Measurements from ENCODE around the gene CDH8.
"Not testable (repeated sequence)": the region's sequence is repeated elsewhere in the genome, so short reads cannot be mapped to it uniquely, and the experiment has no call there.

Gene CDH8

GRCh38 chr16:61817583-61818278, 218.5 kb downstream of the CDH8 start:
- no peak for DNase-seq (ENCODE audit: insufficient read length, low spot score)
- no peak for FAIRE-seq
- TF ChIP-seq POLR2A (IDR thresholded peaks at IDR 0.05; ENCODE audit: low read depth, low read length) (no peak), TAF1 (IDR thresholded peaks at IDR 0.05; ENCODE audit: low read depth, low read length) (no peak), PAX5 (IDR thresholded peaks at IDR 0.05; ENCODE audit: insufficient read depth, low read length, severe bottlenecking) (no peak), POLR2AphosphoS5 (IDR thresholded peaks at IDR 0.05; ENCODE audit: low read depth, low read length) (no peak)

- FAIRE-seq: no peak
- DNase-seq (ENCODE audit: insufficient read length, low spot score): no peak
- TF ChIP-seq SPI1 (IDR thresholded peaks at IDR 0.05; ENCODE audit: low read depth, low read length): no peak
- TF ChIP-seq PAX5 (IDR thresholded peaks at IDR 0.05; ENCODE audit: insufficient read depth, low read length, severe bottlenecking): no peak
These were observed 221.4 kb downstream of the CDH8 start for GRCh38 chr16:61814726-61815347.

GRCh38 chr16:61813339-61813738, 222.9 kb downstream of the CDH8 start:
- TF ChIP-seq SPI1 (IDR thresholded peaks at IDR 0.05; ENCODE audit: low read depth, low read length): no peak
- TF ChIP-seq POU2F2 (IDR thresholded peaks at IDR 0.05; ENCODE audit: low read depth, low read length): no peak
- no peak for TF ChIP-seq POLR2A (IDR thresholded peaks at IDR 0.05; ENCODE audit: low read depth, low read length)
- no peak for TF ChIP-seq PAX5 (IDR thresholded peaks at IDR 0.05; ENCODE audit: insufficient read depth, low read length, severe bottlenecking)
- TF ChIP-seq POLR2AphosphoS5 (IDR thresholded peaks at IDR 0.05; ENCODE audit: low read depth, low read length): no peak
- TF ChIP-seq TAF1 (IDR thresholded peaks at IDR 0.05; ENCODE audit: low read depth, low read length): no peak
- DNase-seq (ENCODE audit: insufficient read length, low spot score) (no peak), FAIRE-seq (no peak)

GRCh38 chr16:61812251-61812650, 224.0 kb downstream of the CDH8 start:
- DNase-seq (ENCODE audit: insufficient read length, low spot score) (no peak), FAIRE-seq (no peak)
- TF ChIP-seq PAX5 (IDR thresholded peaks at IDR 0.05; ENCODE audit: insufficient read depth, low read length, severe bottlenecking): no peak
- no peak for TF ChIP-seq POU2F2 (IDR thresholded peaks at IDR 0.05; ENCODE audit: low read depth, low read length)
- TF ChIP-seq TAF1 (IDR thresholded peaks at IDR 0.05; ENCODE audit: low read depth, low read length): no peak
- no peak for TF ChIP-seq POLR2A (IDR thresholded peaks at IDR 0.05; ENCODE audit: low read depth, low read length)
- TF ChIP-seq SPI1 (IDR thresholded peaks at IDR 0.05; ENCODE audit: low read depth, low read length): no peak
- no peak for TF ChIP-seq POLR2AphosphoS5 (IDR thresholded peaks at IDR 0.05; ENCODE audit: low read depth, low read length)

GRCh38 chr16:61807551-61807950, 228.7 kb downstream of the CDH8 start:
- no peak for FAIRE-seq
- no peak for DNase-seq (ENCODE audit: insufficient read length, low spot score)
- TF ChIP-seq PAX5 (IDR thresholded peaks at IDR 0.05; ENCODE audit: insufficient read depth, low read length, severe bottlenecking) (no peak), POLR2A (IDR thresholded peaks at IDR 0.05; ENCODE audit: low read depth, low read length) (no peak), TAF1 (IDR thresholded peaks at IDR 0.05; ENCODE audit: low read depth, low read length) (no peak), SPI1 (IDR thresholded peaks at IDR 0.05; ENCODE audit: low read depth, low read length) (no peak), POLR2AphosphoS5 (IDR thresholded peaks at IDR 0.05; ENCODE audit: low read depth, low read length) (no peak), POU2F2 (IDR thresholded peaks at IDR 0.05; ENCODE audit: low read depth, low read length) (no peak)

GRCh38 chr16:61801217-61801616, 235.0 kb downstream of the CDH8 start:
- FAIRE-seq; DNase-seq (ENCODE audit: insufficient read length, low spot score): not testable (repeated sequence)

- TF ChIP-seq PAX5 (IDR thresholded peaks at IDR 0.05; ENCODE audit: insufficient read depth, low read length, severe bottlenecking): no peak
- TF ChIP-seq POLR2AphosphoS5 (IDR thresholded peaks at IDR 0.05; ENCODE audit: low read depth, low read length): no peak
- no peak for TF ChIP-seq POLR2A (IDR thresholded peaks at IDR 0.05; ENCODE audit: low read depth, low read length)
- no peak for TF ChIP-seq TAF1 (IDR thresholded peaks at IDR 0.05; ENCODE audit: low read depth, low read length)
- TF ChIP-seq POU2F2 (IDR thresholded peaks at IDR 0.05; ENCODE audit: low read depth, low read length): no peak
- TF ChIP-seq SPI1 (IDR thresholded peaks at IDR 0.05; ENCODE audit: low read depth, low read length): no peak
- FAIRE-seq: no peak
- DNase-seq (ENCODE audit: insufficient read length, low spot score): no peak
These were observed 237.5 kb downstream of the CDH8 start for GRCh38 chr16:61798741-61799140.

GRCh38 chr16:61797961-61798507, 238.2 kb downstream of the CDH8 start:
- FAIRE-seq: no peak

GRCh38 chr16:61797296-61797795, 238.9 kb downstream of the CDH8 start:
- DNase-seq (ENCODE audit: insufficient read length, low spot score) (no peak), FAIRE-seq (no peak)
- TF ChIP-seq TAF1 (IDR thresholded peaks at IDR 0.05; ENCODE audit: low read depth, low read length): no peak
- TF ChIP-seq POU2F2 (IDR thresholded peaks at IDR 0.05; ENCODE audit: low read depth, low read length): no peak
- TF ChIP-seq PAX5 (IDR thresholded peaks at IDR 0.05; ENCODE audit: insufficient read depth, low read length, severe bottlenecking): no peak
- TF ChIP-seq SPI1 (IDR thresholded peaks at IDR 0.05; ENCODE audit: low read depth, low read length): no peak
- no peak for TF ChIP-seq POLR2AphosphoS5 (IDR thresholded peaks at IDR 0.05; ENCODE audit: low read depth, low read length)
- no peak for TF ChIP-seq POLR2A (IDR thresholded peaks at IDR 0.05; ENCODE audit: low read depth, low read length)

More at GRCh38 chr16:61797961-61798507, 238.2 kb downstream of the CDH8 start:
- TF ChIP-seq POLR2AphosphoS5 (IDR thresholded peaks at IDR 0.05; ENCODE audit: low read depth, low read length): no peak
- TF ChIP-seq TAF1 (IDR thresholded peaks at IDR 0.05; ENCODE audit: low read depth, low read length): no peak
- DNase-seq (ENCODE audit: insufficient read length, low spot score): no peak
